ENCODE measurements around the gene APH1B.
"Not testable (repeated sequence)": the region's sequence is repeated elsewhere in the genome, so short reads cannot be mapped to it uniquely, and the experiment has no call there.

The APH1B gene

GRCh38 chr15:63337046-63337445, 59.6 kb downstream of the APH1B start:
- H3K4me3 ChIP-seq = no peak overlapping the region
- H3K9me3 ChIP-seq = no peaks in the 10 kb centered on the region
- no peak overlapping the region for H3K9ac ChIP-seq
- no peaks in the 10 kb centered on the region for H3K36me3 ChIP-seq
- H3K4me2 ChIP-seq = no peak overlapping the region
- TF ChIP-seq Cebpa-rat (IDR thresholded peaks at IDR 0.05) = no peak
- no peaks in the 10 kb centered on the region for H3K27me3 ChIP-seq
- H3K27ac ChIP-seq = no peak overlapping the region
- H3K4me1 ChIP-seq = peaks cover 26% of the 10 kb centered on the region
- no peaks in the 10 kb centered on the region for H4K20me1 ChIP-seq

DNA sequence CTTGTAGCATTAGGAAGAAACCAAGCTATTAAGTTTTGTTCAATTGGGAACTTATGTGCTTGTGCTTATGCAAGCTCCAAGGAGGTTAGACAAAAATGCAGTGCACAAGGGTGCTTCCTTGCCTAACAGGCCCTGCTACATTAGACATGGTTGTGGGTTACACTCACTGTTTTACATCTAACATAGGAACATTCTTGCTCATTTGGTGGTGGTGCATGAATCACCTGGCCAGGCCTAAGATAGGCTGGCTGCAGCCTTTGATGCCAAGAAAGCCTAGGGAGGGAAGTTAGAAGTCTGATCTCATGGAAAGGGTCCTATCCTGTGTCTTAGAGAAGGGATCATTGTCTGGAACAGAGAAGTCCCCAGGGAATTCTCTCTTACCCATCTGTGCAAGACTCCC, 60.8 kb downstream of the APH1B start:
- Histone ChIP-seq H3K27ac (no peak overlapping the region), H3K4me1 (peaks cover 23% of the 10 kb centered on the region), H4K20me1 (no peaks in the 10 kb centered on the region), H3K4me2 (peak overlapping the region; percentile 68), H3K9me3 (no peaks in the 10 kb centered on the region), H3K9ac (no peak overlapping the region), H3K27me3 (no peaks in the 10 kb centered on the region), H3K4me3 (no peak overlapping the region), H3K36me3 (no peaks in the 10 kb centered on the region)
- TF ChIP-seq Cebpa-rat (IDR thresholded peaks at IDR 0.05) = no peak

DNA sequence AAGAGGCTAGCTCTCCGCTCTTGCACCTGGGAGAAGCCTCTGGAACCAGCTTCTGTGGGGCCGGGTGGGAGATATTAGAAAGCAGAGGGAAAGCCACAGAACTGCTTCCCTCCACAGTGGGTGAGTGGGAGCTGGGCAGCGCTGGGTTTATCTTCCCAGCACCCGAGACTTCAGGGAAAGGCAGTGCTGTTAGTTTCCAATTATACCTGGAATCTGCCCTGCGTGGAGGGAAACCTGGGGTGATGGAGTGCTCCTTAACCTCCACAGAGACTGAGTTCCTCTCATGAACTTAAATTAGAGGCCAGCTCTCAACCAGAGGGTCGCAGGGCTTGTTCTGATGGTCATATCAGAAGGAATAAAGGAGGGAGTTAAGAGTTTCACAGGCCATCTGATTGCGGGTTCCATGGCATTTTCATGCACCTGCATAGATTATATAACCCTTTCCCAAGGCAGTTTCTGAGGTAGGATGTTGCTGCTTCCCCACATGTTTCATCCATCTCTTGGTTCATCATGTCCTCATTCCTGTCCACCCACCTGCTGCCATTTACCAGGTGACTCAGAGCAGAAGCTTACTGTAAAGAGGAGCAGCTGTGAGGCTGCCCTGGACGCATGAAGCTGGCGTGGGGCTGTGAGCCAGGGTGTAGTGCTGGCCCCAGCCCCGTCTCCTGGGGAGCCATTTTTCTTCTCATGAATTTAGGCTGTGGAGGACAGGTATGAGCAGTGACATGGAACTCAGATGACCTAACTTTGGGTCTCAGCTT, 61.8 kb downstream of the APH1B start:
- Histone ChIP-seq H3K9me3 (no peaks in the 10 kb centered on the region), H3K27ac (no peak overlapping the region), H3K4me3 (no peak overlapping the region), H3K9ac (no peak overlapping the region), H3K36me3 (no peaks in the 10 kb centered on the region), H3K4me1 (peaks cover 33% of the 10 kb centered on the region), H3K27me3 (no peaks in the 10 kb centered on the region), H4K20me1 (no peaks in the 10 kb centered on the region), H3K4me2 (peak overlapping the region; percentile 68)
- TF ChIP-seq Cebpa-rat (IDR thresholded peaks at IDR 0.05) = no peak

- H3K9ac ChIP-seq = no peak overlapping the region
- H3K4me2 ChIP-seq = no peak overlapping the region
- peaks cover 39% of the 10 kb centered on the region for H3K4me1 ChIP-seq
- no peak for TF ChIP-seq Cebpa-rat (IDR thresholded peaks at IDR 0.05)
- no peaks in the 10 kb centered on the region for H3K9me3 ChIP-seq
- no peaks in the 10 kb centered on the region for H4K20me1 ChIP-seq
- H3K27ac ChIP-seq = no peak overlapping the region
- no peaks in the 10 kb centered on the region for H3K36me3 ChIP-seq
- no peaks in the 10 kb centered on the region for H3K27me3 ChIP-seq
- no peak overlapping the region for H3K4me3 ChIP-seq
Measured at GRCh38 chr15:63339836-63340235, 62.4 kb downstream of the APH1B start.

GRCh38 chr15:63340353-63340752, 62.9 kb downstream of the APH1B start:
- H3K4me1 ChIP-seq = peaks cover 45% of the 10 kb centered on the region
- no peak overlapping the region for H3K4me2 ChIP-seq
- no peak overlapping the region for H3K9ac ChIP-seq
- no peak overlapping the region for H3K27ac ChIP-seq
- no peaks in the 10 kb centered on the region for H4K20me1 ChIP-seq
- H3K4me3 ChIP-seq = no peak overlapping the region
- no peaks in the 10 kb centered on the region for H3K9me3 ChIP-seq
- no peaks in the 10 kb centered on the region for H3K27me3 ChIP-seq
- TF ChIP-seq Cebpa-rat (IDR thresholded peaks at IDR 0.05) = no peak
- no peaks in the 10 kb centered on the region for H3K36me3 ChIP-seq

GRCh38 chr15:63340878-63341277, 63.5 kb downstream of the APH1B start:
- Histone ChIP-seq H3K36me3 (no peaks in the 10 kb centered on the region), H3K4me3 (no peak overlapping the region), H3K27ac (no peak overlapping the region), H3K9ac (no peak overlapping the region), H3K4me2 (no peak overlapping the region), H3K27me3 (no peaks in the 10 kb centered on the region), H3K4me1 (peaks cover 50% of the 10 kb centered on the region), H4K20me1 (no peaks in the 10 kb centered on the region), H3K9me3 (no peaks in the 10 kb centered on the region)
- no peak for TF ChIP-seq Cebpa-rat (IDR thresholded peaks at IDR 0.05)

DNA sequence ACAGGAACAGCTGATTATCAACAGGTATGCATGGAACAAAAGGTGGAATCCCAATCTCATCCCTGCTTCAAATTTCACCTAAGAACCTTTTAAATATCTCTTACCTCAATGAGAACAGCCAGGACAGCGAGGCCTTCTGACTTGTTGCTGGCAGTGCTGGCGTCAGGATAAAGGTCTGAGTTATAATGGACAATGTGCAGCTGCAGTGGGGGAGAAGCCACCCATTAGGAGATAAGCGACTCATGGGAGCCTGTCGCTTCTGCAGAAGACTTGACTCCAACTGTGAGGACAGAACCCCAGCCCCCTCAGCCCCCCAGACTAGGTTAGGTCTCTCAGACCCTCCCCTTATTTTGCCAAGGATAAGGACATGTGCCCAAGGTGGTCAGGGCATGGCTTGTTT, 64.5 kb downstream of the APH1B start:
- TF ChIP-seq Cebpa-rat (IDR thresholded peaks at IDR 0.05) = no peak
- Histone ChIP-seq H3K4me1 (peaks cover 60% of the 10 kb centered on the region), H3K9me3 (no peaks in the 10 kb centered on the region), H4K20me1 (no peaks in the 10 kb centered on the region), H3K36me3 (no peaks in the 10 kb centered on the region), H3K27me3 (no peaks in the 10 kb centered on the region), H3K4me3 (no peak overlapping the region), H3K4me2 (no peak overlapping the region), H3K27ac (no peak overlapping the region), H3K9ac (no peak overlapping the region)

- H3K9ac ChIP-seq, H3K27me3 ChIP-seq, H3K27ac ChIP-seq, H3K4me3 ChIP-seq, H4K20me1 ChIP-seq, H3K9me3 ChIP-seq, H3K36me3 ChIP-seq: not testable (repeated sequence)
- Histone ChIP-seq H3K4me1 (peaks cover 71% of the 10 kb centered on the region), H3K4me2 (peak overlapping the region; percentile 48)
Measured at GRCh38 chr15:63342996-63343562, 65.7 kb downstream of the APH1B start.

- no peaks in the 10 kb centered on the region for H3K36me3 ChIP-seq
- no peaks in the 10 kb centered on the region for H4K20me1 ChIP-seq
- TF ChIP-seq Cebpa-rat (IDR thresholded peaks at IDR 0.05) = no peak
- H3K27me3 ChIP-seq = no peaks in the 10 kb centered on the region
- H3K27ac ChIP-seq = no peak overlapping the region
- H3K9ac ChIP-seq = no peak overlapping the region
- peaks cover 73% of the 10 kb centered on the region for H3K4me1 ChIP-seq
- no peak overlapping the region for H3K4me3 ChIP-seq
- peak overlapping the region; percentile 48 for H3K4me2 ChIP-seq
- no peaks in the 10 kb centered on the region for H3K9me3 ChIP-seq
Measured at GRCh38 chr15:63344731-63345390, 67.5 kb downstream of the APH1B start.

DNA sequence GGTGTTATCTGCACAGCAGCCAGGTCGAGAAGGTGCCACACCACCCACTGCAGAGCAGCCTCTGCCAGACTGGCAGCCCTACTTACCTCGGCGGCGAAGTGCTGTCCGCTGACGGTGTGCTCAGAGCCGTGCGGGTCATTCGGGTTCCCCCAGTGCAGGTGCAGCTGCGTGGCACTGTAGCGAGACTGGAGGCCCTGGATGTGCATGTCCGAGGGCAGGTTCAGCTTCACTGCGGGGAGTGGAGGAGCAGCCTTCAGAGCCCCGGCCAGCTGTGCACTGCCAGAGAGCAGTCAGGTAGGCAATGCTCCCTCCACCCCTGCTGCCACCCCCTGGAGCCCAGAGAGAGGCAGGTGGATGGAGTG, 68.0 kb downstream of the APH1B start:
- H3K4me3 ChIP-seq = no peak overlapping the region
- no peak overlapping the region for H3K27ac ChIP-seq
- peak overlapping the region; percentile 48 for H3K4me2 ChIP-seq
- TF ChIP-seq Cebpa-rat (IDR thresholded peaks at IDR 0.05) = no peak
- H3K9ac ChIP-seq = no peak overlapping the region
- peaks cover 73% of the 10 kb centered on the region for H3K4me1 ChIP-seq
- no peaks in the 10 kb centered on the region for H4K20me1 ChIP-seq
- H3K9me3 ChIP-seq = no peaks in the 10 kb centered on the region
- no peaks in the 10 kb centered on the region for H3K36me3 ChIP-seq
- no peaks in the 10 kb centered on the region for H3K27me3 ChIP-seq

Measured in BLaER1 (cell line).